ENCODE measurements around the gene FDX2.

Gene FDX2

GRCh38 chr19:10315335-10316214 lies at the start of gene FDX2:
TSS of gene FDX2 (minus strand) at chr19:10316015. CDS start at chr19:10315996, 19 bp downstream.
- DNase-seq (ENCODE audit: low read depth), result peak; percentile 45
- in situ Hi-C loops (cut with HindIII; ENCODE audit: low sequenced_read_pairs), result no loop called here
- TF ChIP-seq CTCF (IDR thresholded peaks at IDR 0.05; ENCODE audit: low read depth, low read length, missing control alignments), result no peak
- peak within 1 kb of the TSS; percentile 81 for H3K4me3 ChIP-seq (ENCODE audit: low read depth, low read length)

GRCh38 chr19:10365518-10365917 lies 49.7 kb upstream of the FDX2 start:
- in situ Hi-C loops (cut with HindIII; ENCODE audit: low sequenced_read_pairs), result no loop called here

GRCh38 chr19:10364644-10365043 lies 48.8 kb upstream of the FDX2 start:
- no peak for TF ChIP-seq CTCF (IDR thresholded peaks at IDR 0.05; ENCODE audit: low read depth, low read length, missing control alignments)
- no peak overlapping the region for H3K4me3 ChIP-seq (ENCODE audit: low read depth, low read length)
- in situ Hi-C loops (cut with HindIII; ENCODE audit: low sequenced_read_pairs), result no loop called here
- DNase-seq (ENCODE audit: low read depth), result no peak

More at GRCh38 chr19:10365518-10365917, 49.7 kb upstream of the FDX2 start:
- no peak for TF ChIP-seq CTCF (IDR thresholded peaks at IDR 0.05; ENCODE audit: low read depth, low read length, missing control alignments)
- no peak overlapping the region for H3K4me3 ChIP-seq (ENCODE audit: low read depth, low read length)
- DNase-seq (ENCODE audit: low read depth), result no peak

- in situ Hi-C loops (cut with HindIII; ENCODE audit: low sequenced_read_pairs), result no loop called here
- TF ChIP-seq CTCF (IDR thresholded peaks at IDR 0.05; ENCODE audit: low read depth, low read length, missing control alignments), result no peak
- DNase-seq (ENCODE audit: low read depth), result peak; percentile 35
- H3K4me3 ChIP-seq (ENCODE audit: low read depth, low read length), result no peak overlapping the region
These were observed 48.0 kb upstream of the FDX2 start for GRCh38 chr19:10363789-10364281.

GRCh38 chr19:10362259-10362658 lies 46.4 kb upstream of the FDX2 start:
- in situ Hi-C loops (cut with HindIII; ENCODE audit: low sequenced_read_pairs), result no loop called here
- no peak overlapping the region for H3K4me3 ChIP-seq (ENCODE audit: low read depth, low read length)
- DNase-seq (ENCODE audit: low read depth), result no peak
- TF ChIP-seq CTCF (IDR thresholded peaks at IDR 0.05; ENCODE audit: low read depth, low read length, missing control alignments), result no peak

- in situ Hi-C loops (cut with HindIII; ENCODE audit: low sequenced_read_pairs), result no loop called here
- no peak for DNase-seq (ENCODE audit: low read depth)
- no peak overlapping the region for H3K4me3 ChIP-seq (ENCODE audit: low read depth, low read length)
- TF ChIP-seq CTCF (IDR thresholded peaks at IDR 0.05; ENCODE audit: low read depth, low read length, missing control alignments), result no peak
These were observed 45.8 kb upstream of the FDX2 start for GRCh38 chr19:10361569-10362011.

Measured in astrocyte of the cerebellum (primary cell).